Activated naive CD4-positive, alpha-beta T cell treated with anti-CD3 and anti-CD28 coated beads, Interleukin-2, amount 50 U/mL, for 16 hours (primary cell): ENCODE results near the gene PRMT1.

ENCODE experiments used
- DNase-seq: peaks from one replicate; pipeline ENCODE4 v3.0.0-alpha.2; 2020

The PRMT1 gene

DNA sequence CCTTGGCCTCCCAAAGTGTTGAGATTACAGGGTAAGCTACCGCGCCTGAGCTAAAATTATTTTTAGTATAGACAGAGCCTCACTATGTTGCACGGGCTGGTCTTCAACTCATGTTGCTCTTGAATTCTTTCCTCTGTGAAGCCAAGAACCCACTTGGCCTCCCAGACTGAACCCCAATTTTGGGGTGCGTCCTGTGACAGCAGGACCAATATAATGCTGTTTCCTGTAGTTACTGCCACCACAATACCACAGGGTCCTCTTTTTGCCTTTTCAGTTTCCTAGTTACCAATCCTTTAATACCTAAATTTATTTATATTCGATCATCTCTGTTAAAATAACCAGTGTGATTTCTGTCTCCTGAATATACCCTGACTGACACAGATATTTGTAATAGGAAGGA, 53.1 kb downstream of the PRMT1 start:
- DNase-seq: no peak
